SJSA1 (cell line): ENCODE data around the gene ETNK1. TPM values are rescaled to one million over a fixed set of nuclear protein-coding genes. Genes with fewer than 3 reads are reported as not detected.

ENCODE experiments used
- DNase-seq, 2 experiments: peaks; one replicate each; pipeline ENCODE4 v3.0.0-alpha.2; 2015 to 2020; ENCODE audit warnings: low spot score in 2 of 2, low read depth in 1 of 2
- H3K27ac ChIP-seq: fragments of 250-450 bp; sonication (Bioruptor Pico); 2 replicates; pipeline ENCODE4 v1.5.1; 2020; ENCODE audit warnings: mild to moderate bottlenecking, moderate library complexity
- H3K27me3 ChIP-seq: fragments of 250-450 bp; sonication (Bioruptor Pico); replicated peaks from 2 replicates; pipeline ENCODE4 v1.5.1; 2020; ENCODE audit warnings: mild to moderate bottlenecking, moderate library complexity
- H3K36me3 ChIP-seq: fragments of 250-450 bp; sonication (Bioruptor Pico); 2 replicates; pipeline ENCODE4 v1.5.1; 2020; ENCODE audit warnings: mild to moderate bottlenecking
- H3K4me1 ChIP-seq: fragments of 250-450 bp; sonication (Bioruptor Pico); replicated peaks from 2 replicates; pipeline ENCODE4 v1.6.1; 2021; ENCODE audit warnings: mild to moderate bottlenecking
- H3K4me3 ChIP-seq: fragments of 250-450 bp; sonication (Bioruptor Pico); 2 replicates; pipeline ENCODE4 v1.5.1; 2020; ENCODE audit warnings: mild to moderate bottlenecking
- H3K9me3 ChIP-seq: fragments of 250-450 bp; sonication (Bioruptor Pico); replicated peaks from 2 replicates; pipeline ENCODE4 v1.5.1; 2020; ENCODE audit warnings: mild to moderate bottlenecking
- total RNA-seq: library from RNA; depleted of rRNA; stranded (reverse); fragments of >200 nt; shearing (Covaris generic); gene quantifications from 2 replicates; pipeline ENCODE4 v1.2.3, GENCODE V29; 2014; rRNA removed

ETNK1 gene
- total RNA-seq, 1 experiment from 2014 or later, result 24.5 TPM

GRCh38 chr12:22712083-22712482, 87.1 kb downstream of the ETNK1 start:
- Histone ChIP-seq H3K9me3 (no peaks in the 10 kb centered on the region), H3K27me3 (no peaks in the 10 kb centered on the region), H3K4me1 (no peaks in the 10 kb centered on the region), H3K4me3 (no peak overlapping the region), H3K36me3 (no peaks in the 10 kb centered on the region), H3K27ac (no peak overlapping the region)
- DNase-seq, result no peak

- H3K27ac ChIP-seq, result no peak overlapping the region
- no peak for DNase-seq
- H3K4me3 ChIP-seq, result no peak overlapping the region
- no peaks in the 10 kb centered on the region for H3K27me3 ChIP-seq
- no peaks in the 10 kb centered on the region for H3K4me1 ChIP-seq
- H3K36me3 ChIP-seq, result no peaks in the 10 kb centered on the region
- no peaks in the 10 kb centered on the region for H3K9me3 ChIP-seq
These were observed 90.3 kb downstream of the ETNK1 start for GRCh38 chr12:22715254-22715653.

- DNase-seq, result no peak
- Histone ChIP-seq H3K4me1 (no peaks in the 10 kb centered on the region), H3K27me3 (no peaks in the 10 kb centered on the region), H3K9me3 (no peaks in the 10 kb centered on the region), H3K36me3 (no peaks in the 10 kb centered on the region), H3K4me3 (no peak overlapping the region), H3K27ac (no peak overlapping the region)
These were observed 94.8 kb downstream of the ETNK1 start for GRCh38 chr12:22719745-22720144.

- no peak for DNase-seq
- H3K27ac ChIP-seq, result no peak overlapping the region
- no peak overlapping the region for H3K4me3 ChIP-seq
- no peaks in the 10 kb centered on the region for H3K27me3 ChIP-seq
- no peaks in the 10 kb centered on the region for H3K4me1 ChIP-seq
- H3K36me3 ChIP-seq, result no peaks in the 10 kb centered on the region
- no peaks in the 10 kb centered on the region for H3K9me3 ChIP-seq
These were observed 97.1 kb downstream of the ETNK1 start for GRCh38 chr12:22722081-22722480.

GRCh38 chr12:22722779-22723178, 97.8 kb downstream of the ETNK1 start:
- no peaks in the 10 kb centered on the region for H3K36me3 ChIP-seq
- no peak for DNase-seq
- H3K27ac ChIP-seq, result no peak overlapping the region
- no peaks in the 10 kb centered on the region for H3K9me3 ChIP-seq
- no peaks in the 10 kb centered on the region for H3K4me1 ChIP-seq
- H3K27me3 ChIP-seq, result no peaks in the 10 kb centered on the region
- H3K4me3 ChIP-seq, result no peak overlapping the region

- DNase-seq, result no peak
- Histone ChIP-seq H3K36me3 (no peaks in the 10 kb centered on the region), H3K27ac (no peak overlapping the region), H3K4me3 (no peak overlapping the region), H3K27me3 (no peaks in the 10 kb centered on the region), H3K4me1 (peaks cover 20% of the 10 kb centered on the region), H3K9me3 (no peaks in the 10 kb centered on the region)
These were observed 104.0 kb downstream of the ETNK1 start for GRCh38 chr12:22728987-22729386.

GRCh38 chr12:22729431-22729956, 104.5 kb downstream of the ETNK1 start:
- DNase-seq, result no peak
- no peaks in the 10 kb centered on the region for H3K27me3 ChIP-seq
- no peaks in the 10 kb centered on the region for H3K36me3 ChIP-seq
- no peaks in the 10 kb centered on the region for H3K9me3 ChIP-seq
- peaks cover 20% of the 10 kb centered on the region for H3K4me1 ChIP-seq
- peak overlapping the region; percentile 62 for H3K27ac ChIP-seq
- H3K4me3 ChIP-seq, result no peak overlapping the region

GRCh38 chr12:22729957-22730443, 105.0 kb downstream of the ETNK1 start:
- Histone ChIP-seq H3K27me3 (no peaks in the 10 kb centered on the region), H3K27ac (peak overlapping the region; percentile 62), H3K9me3 (no peaks in the 10 kb centered on the region), H3K4me1 (peaks cover 20% of the 10 kb centered on the region), H3K36me3 (no peaks in the 10 kb centered on the region), H3K4me3 (no peak overlapping the region)
- peak in 1 of 2 experiments; percentile 41 for DNase-seq

- Histone ChIP-seq H3K4me1 (peaks cover 20% of the 10 kb centered on the region), H3K27ac (peak overlapping the region; percentile 38; the same call in 1 of the 2 replicates), H3K36me3 (no peaks in the 10 kb centered on the region), H3K27me3 (no peaks in the 10 kb centered on the region), H3K4me3 (no peak overlapping the region), H3K9me3 (no peaks in the 10 kb centered on the region)
- peak in 1 of 2 experiments; percentile 46 for DNase-seq
These were observed 106.3 kb downstream of the ETNK1 start for GRCh38 chr12:22731236-22731635.

- H3K36me3 ChIP-seq, result no peaks in the 10 kb centered on the region
- no peak for DNase-seq
- no peaks in the 10 kb centered on the region for H3K27me3 ChIP-seq
- H3K27ac ChIP-seq, result no peak overlapping the region
- peaks cover 20% of the 10 kb centered on the region for H3K4me1 ChIP-seq
- no peak overlapping the region for H3K4me3 ChIP-seq
- H3K9me3 ChIP-seq, result no peaks in the 10 kb centered on the region
These were observed 108.8 kb downstream of the ETNK1 start for GRCh38 chr12:22733756-22734155.

GRCh38 chr12:22738945-22739344, 114.0 kb downstream of the ETNK1 start:
- no peaks in the 10 kb centered on the region for H3K4me1 ChIP-seq
- no peak overlapping the region for H3K27ac ChIP-seq
- no peak overlapping the region for H3K4me3 ChIP-seq
- DNase-seq, result no peak
- H3K27me3 ChIP-seq, result no peaks in the 10 kb centered on the region
- H3K36me3 ChIP-seq, result no peaks in the 10 kb centered on the region
- H3K9me3 ChIP-seq, result no peaks in the 10 kb centered on the region

Other genes with a start within 250 kb of the ETNK1 start
- 11.2 and 12.6 TPM in 2 replicates for gene C2CD5, start 80.6 kb upstream of the ETNK1 start, total RNA-seq